Endothelial cell of umbilical vein (primary cell): ENCODE measurements around the gene STXBP5L. TPM values are rescaled to one million over a fixed set of nuclear protein-coding genes. Genes with fewer than 3 reads are reported as not detected.
A peak's percentile ranks its signal among the peaks of the same experiment; 100 is the strongest.

Experiments
- BruUV-seq: library from RNA; stranded (reverse); fragments of 400-500 nt; replicated peaks from 2 replicates; lab custom pipeline; 2021; lab: Mats Ljungman, UMichigan
- CTCF ChIA-PET: fragments of 300-600, 350-600 bp; sonication (Branson Sonifier 250); formaldehyde crosslinking; loops from one replicate; lab custom pipeline; 2021; ENCODE audit warnings: antibody characterized with exemption, inconsistent platforms; lab: Charles Lee
- POLR2A ChIA-PET: fragments of 300-600, 350-600 bp; sonication (Branson Sonifier 250); formaldehyde crosslinking; loops from one replicate; lab custom pipeline; 2021; ENCODE audit warnings: antibody characterized with exemption, inconsistent platforms; lab: Charles Lee
- DNase-seq: peaks from one replicate; pipeline ENCODE4 v3.0.0-alpha.2; 2011; ENCODE audit warnings: low read depth, low spot score
- FAIRE-seq: peaks from 2 replicates; lab custom pipeline; 2011; peaks lifted over from hg19 to GRCh38; lab: Jason Lieb, UNC
- H2AFZ ChIP-seq: 2 replicates; pipeline ENCODE4 v1.6.0; 2012; ENCODE audit warnings: low read depth, low read length, control low read depth, inconsistent platforms
- H3K27ac ChIP-seq: 2 replicates; pipeline ENCODE4 v1.5.1; 2011; ENCODE audit warnings: low read depth, mild to moderate bottlenecking, control low read depth, low read length, moderate library complexity; ENCODE audit not compliant: insufficient read depth
- H3K27me3 ChIP-seq, 2 experiments: 2 replicates each; pipeline versions ENCODE4 v1.6.0 to v1.6.1; 2011; ENCODE audit warnings: low read length in 2 of 2, mixed read lengths in 1 of 2; ENCODE audit not compliant: control insufficient read depth in 2 of 2, insufficient read depth in 2 of 2
- H3K36me3 ChIP-seq, 2 experiments: 2 replicates in 1 of 2; 3 replicates in 1 of 2; pipeline ENCODE4 v1.5.1; 2011; ENCODE audit warnings: low read length in 2 of 2, mild to moderate bottlenecking in 1 of 2, moderate library complexity in 1 of 2; ENCODE audit not compliant: control insufficient read depth in 2 of 2, insufficient read depth in 2 of 2; ENCODE audit errors: extremely low read depth in 1 of 2
- H3K4me1 ChIP-seq: 3 replicates; pipeline ENCODE4 v1.5.1; 2011; ENCODE audit warnings: mild to moderate bottlenecking, low read length; ENCODE audit not compliant: control insufficient read depth, insufficient read depth; ENCODE audit errors: extremely low read depth
- H3K4me2 ChIP-seq: 2 replicates; pipeline ENCODE4 v1.6.1; 2011; ENCODE audit warnings: low read length, control low read depth, mixed read lengths; ENCODE audit not compliant: insufficient read depth
- H3K4me3 ChIP-seq, 3 experiments: fragments of 200-600 bp in 1 of 3; sonication (generic), shearing (Covaris generic) in 1 of 3; replicated peaks in 1 of 3; 2 replicates each; pipeline ENCODE4 v1.5.1; 2011 to 2016; ENCODE audit warnings: control low read depth in 3 of 3, low read length in 3 of 3, mild to moderate bottlenecking in 2 of 3, inconsistent platforms in 1 of 3, low read depth in 1 of 3, moderate library complexity in 1 of 3; ENCODE audit not compliant: insufficient read depth in 1 of 3
- H3K79me2 ChIP-seq: 2 replicates; pipeline ENCODE4 v1.6.0; 2012; ENCODE audit warnings: low read length, inconsistent platforms; ENCODE audit not compliant: control insufficient read depth, insufficient read depth
- H3K9ac ChIP-seq: replicated peaks from 2 replicates; pipeline ENCODE3; 2011; ENCODE audit warnings: low read length, control low read depth; ENCODE audit not compliant: insufficient read depth; ENCODE audit errors: extremely low read depth
- H3K9me1 ChIP-seq: replicated peaks from 3 replicates; pipeline ENCODE4 v1.6.0; 2011; ENCODE audit warnings: mild to moderate bottlenecking, low read length; ENCODE audit not compliant: control insufficient read depth, insufficient read depth; ENCODE audit errors: extremely low read depth
- H3K9me3 ChIP-seq: replicated peaks from 2 replicates; pipeline ENCODE4 v1.5.1; 2012; ENCODE audit warnings: low read length, inconsistent platforms; ENCODE audit not compliant: control insufficient read depth, insufficient read depth
- H4K20me1 ChIP-seq: replicated peaks from 2 replicates; pipeline ENCODE3; 2011; ENCODE audit warnings: mild to moderate bottlenecking, low read length; ENCODE audit not compliant: control insufficient read depth, insufficient read depth; ENCODE audit errors: extremely low read depth
- CTCF ChIP-seq, 2 donors: IDR thresholded peaks; 1 replicate in 1 of 2; 2 replicates in 1 of 2; pipeline ENCODE4 v1.5.1; 2011; ENCODE audit warnings: low read length in 2 of 2, mild to moderate bottlenecking in 2 of 2, moderate library complexity in 2 of 2, control low read depth in 1 of 2, inconsistent platforms in 1 of 2, low read depth in 1 of 2; ENCODE audit not compliant: insufficient read depth in 1 of 2; ENCODE audit errors: extremely low read depth in 1 of 2
- EZH2 ChIP-seq: IDR thresholded peaks from 2 replicates; pipeline ENCODE4 v1.6.1; 2012; ENCODE audit warnings: borderline replicate concordance, low read depth, mild to moderate bottlenecking, moderate library complexity, low read length, inconsistent platforms; ENCODE audit not compliant: severe bottlenecking
- FOS ChIP-seq: IDR thresholded peaks from 2 replicates; pipeline ENCODE4 v1.6.1; 2011; ENCODE audit warnings: mild to moderate bottlenecking, low read length, moderate library complexity, borderline replicate concordance; ENCODE audit not compliant: insufficient read depth
- GATA2 ChIP-seq: IDR thresholded peaks from 2 replicates; pipeline ENCODE4 v1.7.0; 2011; ENCODE audit warnings: low read depth, mild to moderate bottlenecking, moderate library complexity, mixed read lengths, low read length; ENCODE audit not compliant: insufficient read length, insufficient read depth
- JUN ChIP-seq: IDR thresholded peaks from 2 replicates; pipeline ENCODE4 v1.6.1; 2011; ENCODE audit warnings: borderline replicate concordance, low read depth; ENCODE audit not compliant: insufficient read length, insufficient read depth
- MAX ChIP-seq: IDR thresholded peaks from 2 replicates; pipeline ENCODE4 v1.6.1; 2011; ENCODE audit not compliant: insufficient read depth, insufficient read length
- MYC ChIP-seq: IDR thresholded peaks from one replicate; pipeline ENCODE4 v1.6.1; 2011; ENCODE audit warnings: mild to moderate bottlenecking, low read depth, low read length
- POLR2A ChIP-seq: IDR thresholded peaks from 2 replicates; pipeline ENCODE4 v1.6.1; 2012; ENCODE audit warnings: low read depth, mild to moderate bottlenecking, control low read depth, low read length
- POLR2AphosphoS5 ChIP-seq: IDR thresholded peaks from 2 replicates; pipeline ENCODE4 v1.6.1; 2012; ENCODE audit warnings: low read depth, mild to moderate bottlenecking, control low read depth, low read length, moderate library complexity; ENCODE audit not compliant: insufficient read depth
- dilution Hi-C: fragments of 300-500 bp; cut with MboI; formaldehyde crosslinking; loops from one replicate; pipeline ENCODE4 v1.15.0; 2019; ENCODE audit warnings: low sequenced_read_pairs; ENCODE audit not compliant: extremely low pct_ligation_motif_present
- intact Hi-C: fragments of 100-400 bp; cut with micrococcal nuclease; formaldehyde crosslinking; loops from one replicate; pipeline ENCODE4 v1.10.0; 2022
- polyA plus RNA-seq, 4 experiments: library from polyadenylated mRNA; depleted of rRNA in 3 of 4; stranded (reverse) in 3 of 4; unstranded in 1 of 4; fragments of >200 nt; gene quantifications; 2 replicates each; pipeline versions ENCODE4 v1.2.1 to v1.2.3, GENCODE V29; 2011 to 2012; ENCODE audit warnings: missing spikeins in 1 of 4
- total RNA-seq: library from RNA; stranded (reverse); gene quantifications from 2 replicates; pipeline ENCODE4 v1.2.3, GENCODE V29; 2021

STXBP5L gene
- total and polyA plus RNA-seq, 2 donors (not counting 3 experiments of a cell fraction or from before 2014, with no cell fraction given): not detected

GRCh38 chr3:121152573-121152972, 244.6 kb downstream of the STXBP5L start:
- Histone ChIP-seq H4K20me1 (no peaks in the 10 kb centered on the region), H3K4me1 (no peaks in the 10 kb centered on the region), H3K4me3 (no peak overlapping the region), H3K27me3 (no peaks in the 10 kb centered on the region), H3K9ac (no peak overlapping the region), H3K79me2 (no peaks in the 10 kb centered on the region), H3K36me3 (no peaks in the 10 kb centered on the region), H3K9me1 (no peaks in the 10 kb centered on the region), H3K9me3 (no peaks in the 10 kb centered on the region), H3K4me2 (no peak overlapping the region), H3K27ac (no peak overlapping the region), H2AFZ (no peak overlapping the region)
- BruUV-seq: no TSS peak
- dilution Hi-C loops (no loop called here), intact Hi-C loops (loop anchor here (2.0 kb wide), 1 partner anchor 592 kb away; no protein-coding TSS in a partner anchor)
- CTCF ChIA-PET: no interaction called here
- FAIRE-seq: peak; percentile 28
- TF ChIP-seq MAX: no peak
- TF ChIP-seq POLR2A: no peak
- TF ChIP-seq GATA2: no peak
- TF ChIP-seq JUN: no peak
- TF ChIP-seq FOS: no peak
- no peak for TF ChIP-seq MYC
- TF ChIP-seq EZH2: no peak
- TF ChIP-seq POLR2AphosphoS5: no peak
- TF ChIP-seq CTCF (IDR thresholded peaks at IDR 0.05; ENCODE audit: extremely low read depth in 1 of 2, insufficient read depth in 1 of 2, low read depth in 1 of 2, low read length in 2 of 2): no peak
- DNase-seq: peak; percentile 23
- POLR2A ChIA-PET: no interaction called here
